ENCODE measurements around the gene NYNRIN.

GRCh38 chr14:24401810-24402702, 3.3 kb downstream of the NYNRIN start:
- TF ChIP-seq BACH2 (CRISPR knock-in tag; IDR thresholded peaks at IDR 0.05; ENCODE audit: borderline replicate concordance) (no peak), ESRRG (CRISPR knock-in tag; IDR thresholded peaks at IDR 0.05) (no peak), CREB5 (CRISPR knock-in tag; IDR thresholded peaks at IDR 0.05; ENCODE audit: low read depth) (no peak), RARB (CRISPR knock-in tag; IDR thresholded peaks at IDR 0.05) (no peak), PPARA (CRISPR knock-in tag; IDR thresholded peaks at IDR 0.05; ENCODE audit: borderline replicate concordance) (no peak), ZFP3 (CRISPR knock-in tag; IDR thresholded peaks at IDR 0.05) (no peak), PATZ1 (CRISPR knock-in tag; IDR thresholded peaks at IDR 0.05; ENCODE audit: borderline replicate concordance) (no peak)
